SJSA1 (cell line): ENCODE results near the gene EXT2. TPM values are rescaled to one million over a fixed set of nuclear protein-coding genes. Genes with fewer than 3 reads are reported as not detected.
A peak's percentile ranks its signal among the peaks of the same experiment; 100 is the strongest.

Experiments used
- DNase-seq, 2 experiments: peaks; one replicate each; pipeline ENCODE4 v3.0.0-alpha.2; 2015 to 2020; ENCODE audit warnings: low spot score in 2 of 2, low read depth in 1 of 2
- H3K27ac ChIP-seq: fragments of 250-450 bp; sonication (Bioruptor Pico); 2 replicates; pipeline ENCODE4 v1.5.1; 2020; ENCODE audit warnings: mild to moderate bottlenecking, moderate library complexity
- H3K27me3 ChIP-seq: fragments of 250-450 bp; sonication (Bioruptor Pico); replicated peaks from 2 replicates; pipeline ENCODE4 v1.5.1; 2020; ENCODE audit warnings: mild to moderate bottlenecking, moderate library complexity
- H3K36me3 ChIP-seq: fragments of 250-450 bp; sonication (Bioruptor Pico); 2 replicates; pipeline ENCODE4 v1.5.1; 2020; ENCODE audit warnings: mild to moderate bottlenecking
- H3K4me1 ChIP-seq: fragments of 250-450 bp; sonication (Bioruptor Pico); replicated peaks from 2 replicates; pipeline ENCODE4 v1.6.1; 2021; ENCODE audit warnings: mild to moderate bottlenecking
- H3K4me3 ChIP-seq: fragments of 250-450 bp; sonication (Bioruptor Pico); 2 replicates; pipeline ENCODE4 v1.5.1; 2020; ENCODE audit warnings: mild to moderate bottlenecking
- H3K9me3 ChIP-seq: fragments of 250-450 bp; sonication (Bioruptor Pico); replicated peaks from 2 replicates; pipeline ENCODE4 v1.5.1; 2020; ENCODE audit warnings: mild to moderate bottlenecking
- total RNA-seq: library from RNA; depleted of rRNA; stranded (reverse); fragments of >200 nt; shearing (Covaris generic); gene quantifications from 2 replicates; pipeline ENCODE4 v1.2.3, GENCODE V29; 2014; rRNA removed

Gene EXT2
- total RNA-seq, result 168 and 202 TPM in 2 replicates

DNA sequence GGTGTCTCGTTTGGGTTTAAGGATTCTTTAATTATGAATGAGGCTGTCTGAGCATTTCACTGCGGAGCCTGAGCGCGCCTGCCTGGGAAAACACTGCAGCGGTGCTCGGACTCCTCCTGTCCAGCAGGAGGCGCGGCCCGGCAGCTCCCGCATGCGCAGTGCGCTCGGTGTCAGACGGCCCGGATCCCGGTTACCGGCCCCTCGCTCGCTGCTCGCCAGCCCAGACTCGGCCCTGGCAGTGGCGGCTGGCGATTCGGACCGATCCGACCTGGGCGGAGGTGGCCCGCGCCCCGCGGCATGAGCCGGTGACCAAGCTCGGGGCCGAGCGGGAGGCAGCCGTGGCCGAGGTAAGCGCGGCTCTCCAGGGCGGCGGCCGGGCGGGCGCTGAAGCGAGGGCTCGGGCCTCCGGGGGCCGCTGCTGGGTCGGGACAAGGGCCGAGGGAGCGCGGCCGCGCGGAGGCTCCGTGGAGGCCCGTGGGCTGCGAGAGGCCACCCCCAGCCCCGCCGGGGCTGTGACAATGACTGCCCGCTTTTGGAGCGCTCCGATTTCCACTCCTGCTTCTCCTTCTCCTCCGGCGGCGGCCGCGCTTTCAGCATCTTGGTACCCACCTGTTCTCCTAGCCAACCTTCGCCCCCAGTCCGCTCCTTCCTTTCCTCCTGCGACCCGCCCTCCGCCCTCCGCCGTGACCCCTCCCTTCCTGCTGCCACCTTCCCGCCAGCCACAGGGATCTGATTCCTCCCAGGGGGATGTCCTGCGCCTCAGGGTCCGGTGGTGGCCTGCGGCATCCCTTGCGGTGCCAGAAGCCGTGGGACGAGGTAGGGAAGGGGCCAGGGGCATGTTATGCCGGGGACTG lies at the start of gene EXT2:
TSS of gene EXT2 (plus strand) at position 173 of the 854 bp plus-strand sequence. CDS start 12,035 bp downstream, outside the sequence.
- H3K9me3 ChIP-seq, result no peaks in the 10 kb centered on the region
- H3K4me3 ChIP-seq, result peak within 1 kb of the TSS; percentile 99
- H3K36me3 ChIP-seq, result peaks cover 5% of the 10 kb centered on the region
- peak; percentile 90 to 93 for DNase-seq
- 0 out of 2 replicates have a peak, but pooled peaks cover 10% of the 10 kb centered on the region for H3K27me3 ChIP-seq
- peak within 1 kb of the TSS; percentile 29 for H3K27ac ChIP-seq
- peaks cover 14% of the 10 kb centered on the region for H3K4me1 ChIP-seq

DNA sequence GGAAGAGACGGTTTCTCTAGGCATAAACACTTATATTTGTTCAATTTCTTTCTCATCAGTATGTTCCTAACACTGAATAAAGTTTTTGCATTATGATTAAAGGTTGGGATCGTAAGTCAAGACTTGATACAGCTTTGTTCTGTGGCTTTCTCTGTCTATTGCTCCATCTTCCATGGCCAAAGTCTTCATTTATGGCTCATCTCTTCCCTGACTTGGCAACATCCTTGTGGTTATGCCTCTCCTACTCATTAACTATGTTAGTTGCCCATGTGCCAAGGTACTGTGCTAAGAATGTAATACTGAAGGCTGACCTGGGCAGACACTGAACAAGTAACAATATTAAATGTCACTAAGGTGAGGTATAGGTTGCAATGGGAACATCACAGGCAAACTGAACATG lies 49.3 kb upstream of the EXT2 start:
- Histone ChIP-seq H3K4me1 (no peaks in the 10 kb centered on the region), H3K27ac (no peak overlapping the region), H3K27me3 (no peaks in the 10 kb centered on the region), H3K9me3 (no peaks in the 10 kb centered on the region; the same call in 1 of the 2 replicates), H3K4me3 (no peak overlapping the region), H3K36me3 (no peaks in the 10 kb centered on the region)
- DNase-seq, result no peak

DNA sequence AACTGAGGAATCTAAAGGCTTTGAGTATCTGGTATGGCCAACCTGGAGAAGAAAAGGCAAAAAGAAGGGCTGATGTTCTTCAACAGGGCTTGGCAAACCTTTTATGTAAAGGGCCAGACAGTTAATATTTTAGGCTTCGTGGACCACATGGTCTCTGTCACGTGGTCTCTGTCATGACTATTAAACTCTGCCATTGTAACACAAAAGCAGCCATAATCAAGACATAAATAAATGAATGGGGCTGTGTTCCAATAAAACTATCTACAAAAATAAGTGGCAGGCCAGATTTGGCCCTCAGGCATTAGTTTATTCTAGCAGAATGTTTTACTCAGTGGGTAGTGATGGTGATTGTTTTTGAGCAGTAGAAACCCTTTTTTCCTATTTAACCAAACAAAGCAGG lies 48.2 kb upstream of the EXT2 start:
- H3K4me1 ChIP-seq, result no peaks in the 10 kb centered on the region
- H3K36me3 ChIP-seq, result no peaks in the 10 kb centered on the region
- no peak overlapping the region for H3K4me3 ChIP-seq
- H3K9me3 ChIP-seq, result no peaks in the 10 kb centered on the region; the same call in 1 of the 2 replicates
- DNase-seq, result peak in 1 of 2 experiments; percentile 3
- H3K27ac ChIP-seq, result no peak overlapping the region
- no peaks in the 10 kb centered on the region for H3K27me3 ChIP-seq

DNA sequence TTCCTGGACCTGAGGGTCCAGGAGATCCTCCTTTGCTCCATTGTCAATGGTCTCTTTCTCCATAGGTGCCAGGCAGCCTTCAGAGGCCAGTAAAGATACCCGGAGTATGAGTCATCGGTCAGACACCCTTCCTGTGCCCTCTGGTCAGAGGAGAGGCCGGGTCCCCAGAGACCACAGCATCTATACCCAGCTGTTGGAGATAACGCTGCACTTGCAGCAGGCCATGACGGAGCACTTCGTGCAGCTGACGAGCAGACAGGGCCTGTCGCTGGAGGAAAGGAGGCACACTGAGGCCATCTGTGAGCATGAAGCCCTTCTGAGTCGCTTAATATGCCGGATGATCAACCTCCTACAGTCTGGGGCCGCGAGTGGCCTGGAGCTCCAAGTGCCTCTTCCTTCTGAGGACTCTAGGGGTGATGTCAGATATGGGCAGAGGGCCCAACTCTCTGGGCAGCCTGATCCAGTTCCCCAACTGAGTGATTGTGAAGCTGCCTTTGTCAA lies 47.5 kb upstream of the EXT2 start, which contains the start of gene ACCSL:
TSS of gene ACCSL (plus strand) at position 51 of the 501 bp plus-strand sequence. CDS start at position 107, 56 bp downstream.
- peak in 1 of 2 experiments; percentile 38 for DNase-seq
- no peaks in the 10 kb centered on the region; the same call in 1 of the 2 replicates for H3K9me3 ChIP-seq
- no peak within 1 kb of the TSS for H3K27ac ChIP-seq
- H3K4me3 ChIP-seq, result no peak within 1 kb of the TSS
- H3K27me3 ChIP-seq, result no peaks in the 10 kb centered on the region
- H3K36me3 ChIP-seq, result no peaks in the 10 kb centered on the region
- H3K4me1 ChIP-seq, result no peaks in the 10 kb centered on the region

GRCh38 chr11:44049832-44050231 lies 45.6 kb upstream of the EXT2 start:
- no peak for DNase-seq
- no peak overlapping the region for H3K4me3 ChIP-seq
- no peaks in the 10 kb centered on the region for H3K36me3 ChIP-seq
- H3K9me3 ChIP-seq, result no peaks in the 10 kb centered on the region; the same call in 1 of the 2 replicates
- no peaks in the 10 kb centered on the region for H3K27me3 ChIP-seq
- H3K27ac ChIP-seq, result no peak overlapping the region
- no peaks in the 10 kb centered on the region for H3K4me1 ChIP-seq

DNA sequence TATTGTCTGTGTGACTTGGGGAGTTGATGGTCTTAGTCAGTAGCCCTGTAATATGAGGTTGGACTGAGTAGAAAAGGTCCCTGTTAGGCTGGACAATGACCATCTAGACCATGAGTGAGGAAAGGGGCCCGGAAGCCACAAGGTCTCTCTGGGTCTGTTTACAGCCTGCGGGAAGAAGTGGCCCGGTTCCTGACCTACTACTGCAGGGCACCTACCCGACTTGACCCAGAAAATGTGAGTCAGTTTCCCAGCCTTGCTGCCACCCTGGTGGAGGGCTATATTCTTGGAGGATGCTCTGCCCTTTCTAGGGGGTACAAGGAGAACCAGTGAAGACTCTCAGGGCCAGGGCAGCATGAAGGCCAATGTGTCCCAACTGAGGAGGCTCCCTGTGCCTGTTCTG lies 44.3 kb upstream of the EXT2 start:
- H3K36me3 ChIP-seq, result no peaks in the 10 kb centered on the region
- H3K27ac ChIP-seq, result no peak overlapping the region
- no peaks in the 10 kb centered on the region for H3K27me3 ChIP-seq
- H3K4me1 ChIP-seq, result no peaks in the 10 kb centered on the region
- no peak for DNase-seq
- H3K4me3 ChIP-seq, result no peak overlapping the region
- H3K9me3 ChIP-seq, result no peaks in the 10 kb centered on the region; the same call in 1 of the 2 replicates

GRCh38 chr11:44057340-44057739 lies 38.1 kb upstream of the EXT2 start:
- H3K9me3 ChIP-seq, result no peaks in the 10 kb centered on the region
- no peak for DNase-seq
- no peaks in the 10 kb centered on the region for H3K36me3 ChIP-seq
- H3K4me1 ChIP-seq, result no peaks in the 10 kb centered on the region
- no peaks in the 10 kb centered on the region for H3K27me3 ChIP-seq
- H3K4me3 ChIP-seq, result no peak overlapping the region
- no peak overlapping the region for H3K27ac ChIP-seq

DNA sequence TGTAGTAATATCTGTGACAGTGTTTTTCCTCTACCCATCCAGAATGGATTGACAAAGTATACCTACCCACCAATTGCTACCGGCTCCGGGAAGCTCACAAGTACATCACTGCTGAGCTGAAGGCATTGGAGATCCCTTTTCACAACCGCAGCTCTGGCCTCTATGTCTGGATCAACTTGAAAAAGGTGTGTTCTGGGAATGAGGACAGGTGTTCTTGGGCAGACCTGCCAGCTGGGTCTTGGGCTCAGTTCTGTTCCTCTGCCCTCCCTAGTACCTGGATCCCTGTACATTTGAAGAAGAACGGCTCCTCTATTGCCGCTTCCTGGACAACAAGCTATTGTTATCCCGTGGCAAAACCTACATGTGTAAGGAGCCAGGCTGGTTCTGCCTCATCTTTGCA lies 37.2 kb upstream of the EXT2 start:
- DNase-seq, result no peak
- Histone ChIP-seq H3K27me3 (no peaks in the 10 kb centered on the region), H3K36me3 (no peaks in the 10 kb centered on the region), H3K27ac (no peak overlapping the region), H3K4me3 (no peak overlapping the region), H3K4me1 (no peaks in the 10 kb centered on the region), H3K9me3 (no peaks in the 10 kb centered on the region)

GRCh38 chr11:44065161-44065661 lies 30.3 kb upstream of the EXT2 start:
- Histone ChIP-seq H3K9me3 (no peaks in the 10 kb centered on the region), H3K27ac (peak overlapping the region; percentile 60), H3K36me3 (no peaks in the 10 kb centered on the region), H3K4me3 (peak overlapping the region; percentile 50), H3K4me1 (peaks cover 22% of the 10 kb centered on the region), H3K27me3 (no peaks in the 10 kb centered on the region)
- no peak for DNase-seq

GRCh38 chr11:44065841-44066731 lies 29.4 kb upstream of the EXT2 start, which contains the start of gene ACCS:
TSS of gene ACCS (plus strand) at chr11:44066270. CDS start at chr11:44067628, 1,358 bp downstream.
- Histone ChIP-seq H3K27me3 (no peaks in the 10 kb centered on the region), H3K27ac (peak within 1 kb of the TSS; percentile 60), H3K9me3 (no peaks in the 10 kb centered on the region), H3K36me3 (no peaks in the 10 kb centered on the region), H3K4me1 (peaks cover 22% of the 10 kb centered on the region), H3K4me3 (peak within 1 kb of the TSS; percentile 50)
- peak; percentile 98 for DNase-seq

- Histone ChIP-seq H3K36me3 (peaks cover 4% of the 10 kb centered on the region), H3K9me3 (no peaks in the 10 kb centered on the region), H3K4me1 (peaks cover 22% of the 10 kb centered on the region), H3K27ac (peak overlapping the region; percentile 60), H3K4me3 (peak overlapping the region; percentile 50), H3K27me3 (no peaks in the 10 kb centered on the region)
- peak in 1 of 2 experiments; percentile 66 for DNase-seq
Measured at GRCh38 chr11:44066732-44067141, 28.7 kb upstream of the EXT2 start.

DNA sequence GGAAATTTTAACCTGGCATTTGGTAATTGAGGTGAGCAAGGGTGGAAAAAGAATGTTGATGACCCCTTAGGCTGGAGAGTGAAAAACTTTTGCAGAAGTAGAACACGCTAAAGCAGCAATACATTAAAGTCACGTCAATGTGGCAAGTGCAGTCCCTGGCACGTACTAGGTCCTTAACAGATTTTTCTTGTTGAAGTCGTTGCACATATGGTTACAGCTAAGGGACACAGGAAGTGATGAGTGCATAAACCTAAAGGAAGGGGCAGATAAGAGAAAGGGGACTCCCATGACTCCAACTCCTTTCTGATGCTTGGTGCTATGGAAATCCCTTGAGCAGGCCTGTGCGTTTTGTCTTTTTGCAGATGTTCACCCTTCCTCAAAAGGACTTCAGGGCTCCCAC lies 28.2 kb upstream of the EXT2 start:
- Histone ChIP-seq H3K4me3 (no peak overlapping the region), H3K9me3 (no peaks in the 10 kb centered on the region), H3K4me1 (peaks cover 22% of the 10 kb centered on the region), H3K27ac (no peak overlapping the region), H3K27me3 (no peaks in the 10 kb centered on the region), H3K36me3 (peaks cover 5% of the 10 kb centered on the region)
- DNase-seq, result no peak

- peaks cover 22% of the 10 kb centered on the region for H3K4me1 ChIP-seq
- H3K9me3 ChIP-seq, result no peaks in the 10 kb centered on the region
Measured at GRCh38 chr11:44068180-44068579, 27.3 kb upstream of the EXT2 start.

More at GRCh38 chr11:44068180-44068579, 27.3 kb upstream of the EXT2 start:
- H3K36me3 ChIP-seq, result peaks cover 5% of the 10 kb centered on the region
- no peak for DNase-seq
- no peak overlapping the region for H3K27ac ChIP-seq
- H3K4me3 ChIP-seq, result no peak overlapping the region
- H3K27me3 ChIP-seq, result no peaks in the 10 kb centered on the region
